GM12892 (cell line): ENCODE data around the gene FAM111B.
"Not testable (repeated sequence)": the region's sequence is repeated elsewhere in the genome, so short reads cannot be mapped to it uniquely, and the experiment has no call there.

Source experiments
- POLR2A ChIP-seq: IDR thresholded peaks from 2 replicates; pipeline ENCODE4 v1.6.1; 2011; ENCODE audit warnings: low read depth, low read length, control low read depth
- POLR2AphosphoS5 ChIP-seq: IDR thresholded peaks from 2 replicates; pipeline ENCODE4 v1.6.1; 2011; ENCODE audit warnings: low read depth, low read length, control low read depth
- TAF1 ChIP-seq: IDR thresholded peaks from 2 replicates; pipeline ENCODE4 v1.6.1; 2011; ENCODE audit warnings: low read depth, mild to moderate bottlenecking, control low read depth, low read length, borderline replicate concordance

DNA sequence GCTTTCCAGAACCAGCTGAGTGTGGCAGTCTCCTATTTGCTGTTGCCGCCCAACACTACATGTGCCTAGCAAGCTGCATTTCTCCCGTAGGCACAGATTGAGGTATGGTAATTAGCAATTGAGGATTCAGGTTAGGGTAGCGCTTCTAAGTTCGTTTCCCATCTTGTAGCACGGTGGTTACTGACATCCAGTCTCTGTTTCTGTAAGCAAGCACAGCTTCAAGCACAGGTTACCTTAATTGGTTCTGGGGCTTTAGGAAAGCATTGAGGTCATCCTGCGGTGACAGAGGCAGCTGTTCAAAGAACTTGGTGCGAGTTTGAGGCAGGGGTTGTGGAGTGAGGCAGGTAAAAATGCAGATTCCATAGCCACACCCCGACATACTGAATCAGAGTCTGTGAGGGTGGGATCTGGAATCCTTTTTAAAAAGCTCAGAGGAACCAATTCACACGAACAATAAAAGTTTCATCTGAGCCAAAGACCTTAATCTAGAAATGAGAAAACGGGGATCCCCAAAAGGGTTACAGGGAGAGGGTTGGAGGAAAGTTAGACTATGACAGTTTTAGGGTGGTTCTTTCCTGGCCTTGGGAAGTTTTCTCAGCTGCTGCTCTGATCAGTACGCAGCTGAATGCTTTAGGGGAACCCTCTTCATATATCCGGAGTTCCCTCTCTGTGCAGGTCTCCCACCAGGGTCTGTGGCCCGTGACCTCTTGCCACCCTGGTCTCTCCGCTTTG, 42.9 kb upstream of the FAM111B start:
- TF ChIP-seq POLR2A, POLR2AphosphoS5, TAF1: not testable (repeated sequence)
